Gastroesophageal sphincter (tissue), 4 donors: ENCODE measurements around the gene RAB33B. TPM values are rescaled to one million over a fixed set of nuclear protein-coding genes. Genes with fewer than 3 reads are reported as not detected.

Experiments used
- ATAC-seq: fragments of 150-250 bp; one replicate; pipeline ENCODE4 v1.9.1; 2016; ENCODE audit warnings: mild to moderate bottlenecking, moderate library complexity
- H3K27ac ChIP-seq, 4 donors: fragments of 200-600 bp; sonication (generic) in 3 of 4; 1 replicate in 3 of 4; 2 replicates in 1 of 4; pipeline ENCODE4 v1.5.1; 2016 to 2019
- H3K27me3 ChIP-seq: fragments of 200-600 bp; sonication (generic); one replicate; pipeline ENCODE4 v1.5.1; 2019
- H3K36me3 ChIP-seq, 2 donors: fragments of 200-600 bp; sonication (generic); one replicate each; pipeline ENCODE4 v1.5.1; 2019; ENCODE audit warnings: control low read depth in 1 of 2
- H3K4me1 ChIP-seq, 3 donors: fragments of 200-600 bp; sonication (generic); 1 replicate in 2 of 3; 2 replicates in 1 of 3; pipeline ENCODE4 v1.5.1; 2016 to 2019; ENCODE audit warnings: control low read depth in 2 of 3
- H3K4me3 ChIP-seq, 2 donors: fragments of 200-600 bp; sonication (generic); one replicate each; pipeline ENCODE4 v1.5.1; 2019; ENCODE audit warnings: mild to moderate bottlenecking in 1 of 2, moderate library complexity in 1 of 2
- H3K9me3 ChIP-seq, 3 donors: fragments of 200-600 bp; sonication (generic); one replicate each; pipeline ENCODE4 v1.5.1; 2017 to 2019; ENCODE audit warnings: control low read depth in 2 of 3
- CTCF ChIP-seq, 4 experiments: fragments of 200-600 bp in 2 of 4; fragments of 450-650 bp in 2 of 4; sonication (generic) in 1 of 4; IDR thresholded peaks; one replicate each; pipeline ENCODE4 v1.5.1; 2017 to 2019; ENCODE audit warnings: antibody characterized with exemption in 4 of 4, mild to moderate bottlenecking in 2 of 4, moderate library complexity in 2 of 4
- EP300 ChIP-seq: sonication (generic); formaldehyde crosslinking; IDR thresholded peaks from one replicate; pipeline ENCODE4 v1.6.1; 2017; ENCODE audit warnings: antibody characterized with exemption, mild to moderate bottlenecking
- POLR2A ChIP-seq, 2 donors: fragments of 450-650 bp; IDR thresholded peaks; one replicate each; pipeline ENCODE4 v1.6.1; 2017; ENCODE audit warnings: antibody characterized with exemption in 2 of 2, mild to moderate bottlenecking in 2 of 2, moderate library complexity in 1 of 2
- POLR2AphosphoS5 ChIP-seq: sonication (generic); formaldehyde crosslinking; IDR thresholded peaks from one replicate; pipeline ENCODE4 v1.6.1; 2017; ENCODE audit warnings: antibody characterized with exemption
- WGBS, 2 donors: methylation state at CpG; one replicate each; pipeline ENCODE4 v1.1.5; 2018; ENCODE audit warnings: low coverage in 1 of 2; 5-methylcytosine and 5-hydroxymethylcytosine counted together
- total RNA-seq, 4 donors: library from RNA; depleted of rRNA; stranded (reverse); fragments of >200 nt; gene quantifications; one replicate each; pipeline ENCODE4 v1.1.0, GENCODE V29; 2016

The RAB33B gene
- total RNA-seq, 4 donors from 2014 or later, result 13.5 to 16.9 (median 14.2) TPM

- no peak overlapping the region for H3K4me3 ChIP-seq
- no peak for ATAC-seq
- H3K4me1 ChIP-seq, result peaks cover 0 to 12% (median 3%) of the 10 kb centered on the region in 3 donors
- 82 to 93% methylated on average over 3 of the region's 4 CpGs for WGBS, 2 donors
- H3K36me3 ChIP-seq, result no peaks in the 10 kb centered on the region
- H3K27ac ChIP-seq, result no peak overlapping the region
- no peaks in the 10 kb centered on the region for H3K9me3 ChIP-seq
- no peaks in the 10 kb centered on the region for H3K27me3 ChIP-seq
- no peak for TF ChIP-seq POLR2A (IDR thresholded peaks at IDR 0.05)
- TF ChIP-seq CTCF (IDR thresholded peaks at IDR 0.05), result no peak
- no peak for TF ChIP-seq EP300
- no peak for TF ChIP-seq POLR2AphosphoS5
Observed at GRCh38 chr4:139499186-139499585, 45.3 kb downstream of the RAB33B start.

GRCh38 chr4:139501117-139501516 is 47.2 kb downstream of the RAB33B start:
- H3K9me3 ChIP-seq, result no peaks in the 10 kb centered on the region
- WGBS, 2 donors, result 37 to 65% methylated on average over 2 to 3 of the region's 3 CpGs
- H3K36me3 ChIP-seq, result peaks cover 0 to 9% of the 10 kb centered on the region in 2 donors
- TF ChIP-seq CTCF (IDR thresholded peaks at IDR 0.05), result no peak
- no peak for TF ChIP-seq POLR2AphosphoS5
- no peak for TF ChIP-seq POLR2A (IDR thresholded peaks at IDR 0.05)
- TF ChIP-seq EP300, result no peak
- H3K4me1 ChIP-seq, result peaks cover 0 to 12% (median 3%) of the 10 kb centered on the region in 3 donors
- ATAC-seq, result no peak
- H3K4me3 ChIP-seq, result no peak overlapping the region
- no peak overlapping the region for H3K27ac ChIP-seq
- H3K27me3 ChIP-seq, result no peaks in the 10 kb centered on the region

GRCh38 chr4:139501527-139501926 is 47.6 kb downstream of the RAB33B start:
- H3K4me3 ChIP-seq, result no peak overlapping the region

GRCh38 chr4:139501927-139502899 is 48.3 kb downstream of the RAB33B start:
- H3K4me1 ChIP-seq, result peaks cover 0 to 12% (median 3%) of the 10 kb centered on the region in 3 donors
- WGBS, 2 donors, result 77 to 82% methylated on average over 10 to 13 of the region's 13 CpGs
- H3K36me3 ChIP-seq, result peaks cover 0 to 16% of the 10 kb centered on the region in 2 donors
- TF ChIP-seq POLR2A (IDR thresholded peaks at IDR 0.05) (no peak), CTCF (IDR thresholded peaks at IDR 0.05) (no peak), POLR2AphosphoS5 (no peak), EP300 (no peak)
- ATAC-seq, result no peak
- H3K4me3 ChIP-seq, result no peak overlapping the region
- H3K9me3 ChIP-seq, result no peaks in the 10 kb centered on the region
- no peak overlapping the region for H3K27ac ChIP-seq
- H3K27me3 ChIP-seq, result no peaks in the 10 kb centered on the region

More at GRCh38 chr4:139501527-139501926, 47.6 kb downstream of the RAB33B start:
- peaks cover 0 to 12% (median 3%) of the 10 kb centered on the region in 3 donors for H3K4me1 ChIP-seq
- H3K9me3 ChIP-seq, result no peaks in the 10 kb centered on the region
- H3K36me3 ChIP-seq, result peaks cover 0 to 9% of the 10 kb centered on the region in 2 donors
- no peak overlapping the region for H3K27ac ChIP-seq
- WGBS, 2 donors, result 88 to 100% methylated on average over 1 to 6 of the region's 6 CpGs
- ATAC-seq, result no peak
- H3K27me3 ChIP-seq, result no peaks in the 10 kb centered on the region
- TF ChIP-seq POLR2AphosphoS5 (no peak), POLR2A (IDR thresholded peaks at IDR 0.05) (no peak), CTCF (IDR thresholded peaks at IDR 0.05) (no peak), EP300 (no peak)
